Measurements from ENCODE around the gene S100A9. TPM values are rescaled to one million over a fixed set of nuclear protein-coding genes. Genes with fewer than 3 reads are reported as not detected.

Gene S100A9
- total RNA-seq, 1 experiment from 2014 or later = 0.44 TPM

- no peak overlapping the region for H3K4me3 ChIP-seq (ENCODE audit: low read depth in 2 of 2, low read length in 2 of 2)
- no peaks in the 10 kb centered on the region for H3K4me1 ChIP-seq (ENCODE audit: control insufficient read depth, insufficient read depth, low read length)
- BruUV-seq (replicated peaks) = no TSS peak
- no peaks in the 10 kb centered on the region for H3K36me3 ChIP-seq (ENCODE audit: control insufficient read depth, insufficient read depth, low read length)
- DNase-seq (ENCODE audit: low read depth, low spot score) (no peak), ATAC-seq (no peak)
- TF ChIP-seq REST (IDR thresholded peaks at IDR 0.05; ENCODE audit: insufficient read depth in 1 of 2, low read depth in 2 of 2, low read length in 1 of 2) (no peak), POLR2AphosphoS5 (IDR thresholded peaks at IDR 0.05; ENCODE audit: low read depth, low read length) (no peak), TCF7L2 (IDR thresholded peaks at IDR 0.05; ENCODE audit: low read depth, low read length) (no peak), SIN3A (IDR thresholded peaks at IDR 0.05; ENCODE audit: borderline replicate concordance, insufficient read depth, low read depth, low read length) (no peak), CTCF (IDR thresholded peaks at IDR 0.05) (no peak)
- in situ Hi-C loops (cut with HindIII; ENCODE audit: low pct_unique_long_range_greater_than_20kb, low sequenced_read_pairs) = loop anchor here (25.0 kb wide), 1 partner anchor 241 kb away; the partner anchor contains the start of genes S100A14 and S100A16
- H3K9me3 ChIP-seq (ENCODE audit: control insufficient read depth, insufficient read depth, low read depth, low read length) = no peaks in the 10 kb centered on the region
- peaks cover 6% of the 10 kb centered on the region; the same call in 1 of the 2 replicates for H3K27me3 ChIP-seq (ENCODE audit: control insufficient read depth, insufficient read depth, low read length)
- intact Hi-C loops (cut with micrococcal nuclease; ENCODE audit: unreplicated experiment) = no loop called here
- no peak overlapping the region for H3K27ac ChIP-seq (ENCODE audit: low read length)
- POLR2A ChIA-PET = no interaction called here
- CTCF ChIA-PET = no interaction called here
Observed at GRCh38 chr1:153371231-153371630, 13.6 kb downstream of the S100A9 start.

- ChIA-PET POLR2A (no interaction called here), CTCF (no interaction called here)
- no peaks in the 10 kb centered on the region for H3K9me3 ChIP-seq (ENCODE audit: control insufficient read depth, insufficient read depth, low read depth, low read length)
- no peak overlapping the region for H3K27ac ChIP-seq (ENCODE audit: low read length)
- H3K4me3 ChIP-seq (ENCODE audit: low read depth in 2 of 2, low read length in 2 of 2) = no peak overlapping the region
- H3K27me3 ChIP-seq (ENCODE audit: control insufficient read depth, insufficient read depth, low read length) = peaks cover 10% of the 10 kb centered on the region; the same call in 1 of the 2 replicates
- BruUV-seq (replicated peaks) = no TSS peak
- intact Hi-C loops (cut with micrococcal nuclease; ENCODE audit: unreplicated experiment) (no loop called here), in situ Hi-C loops (cut with HindIII; ENCODE audit: low pct_unique_long_range_greater_than_20kb, low sequenced_read_pairs) (loop anchor here (25.0 kb wide), 1 partner anchor 240 kb away; the partner anchor contains the start of genes S100A14 and S100A16)
- ATAC-seq (no peak), DNase-seq (ENCODE audit: low read depth, low spot score) (no peak)
- H3K36me3 ChIP-seq (ENCODE audit: control insufficient read depth, insufficient read depth, low read length) = no peaks in the 10 kb centered on the region
- TF ChIP-seq CTCF (IDR thresholded peaks at IDR 0.05) (no peak), SIN3A (IDR thresholded peaks at IDR 0.05; ENCODE audit: borderline replicate concordance, insufficient read depth, low read depth, low read length) (no peak), TCF7L2 (IDR thresholded peaks at IDR 0.05; ENCODE audit: low read depth, low read length) (no peak), REST (IDR thresholded peaks at IDR 0.05; ENCODE audit: insufficient read depth in 1 of 2, low read depth in 2 of 2, low read length in 1 of 2) (no peak), POLR2AphosphoS5 (IDR thresholded peaks at IDR 0.05; ENCODE audit: low read depth, low read length) (no peak)
- no peaks in the 10 kb centered on the region for H3K4me1 ChIP-seq (ENCODE audit: control insufficient read depth, insufficient read depth, low read length)
Observed at GRCh38 chr1:153372571-153372970, 14.9 kb downstream of the S100A9 start.

Data from Panc1 (cell line).